ENCODE results near the gene CUL4B.

DNA sequence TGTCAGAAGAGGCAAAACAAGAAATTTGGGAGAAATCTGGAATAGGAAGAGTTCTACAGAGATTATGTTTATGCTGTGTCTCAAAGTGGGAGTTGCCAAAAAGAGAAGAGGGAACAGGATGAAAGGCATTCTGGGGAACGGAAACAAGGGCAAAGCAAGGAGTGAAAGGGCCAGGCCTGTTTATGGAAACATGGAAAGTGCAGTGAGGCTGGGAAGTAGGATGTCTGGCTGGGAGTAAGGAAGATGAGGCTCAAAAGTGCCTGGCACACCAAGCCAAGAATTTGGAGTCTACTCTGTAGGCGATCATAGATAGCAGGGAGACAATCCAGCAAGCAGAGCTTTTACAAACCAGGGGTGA is 1.8 kb upstream of the CUL4B start:
- TF ChIP-seq CTCF (IDR thresholded peaks at IDR 0.05 in 2 of 3, conservative IDR thresholded peaks at IDR 0.05 in 1 of 3; ENCODE audit: borderline replicate concordance in 1 of 3, insufficient read depth in 1 of 3, low read depth in 2 of 3, low read length in 2 of 3), result no peak
- TF ChIP-seq EZH2phosphoT487 (IDR thresholded peaks at IDR 0.05; ENCODE audit: borderline replicate concordance), result no peak
- TF ChIP-seq SIN3A (IDR thresholded peaks at IDR 0.05; ENCODE audit: low read depth), result no peak
- TF ChIP-seq POLR2AphosphoS5 (IDR thresholded peaks at IDR 0.05; ENCODE audit: low read depth, low read length), result no peak
- TF ChIP-seq, protein P1, sequence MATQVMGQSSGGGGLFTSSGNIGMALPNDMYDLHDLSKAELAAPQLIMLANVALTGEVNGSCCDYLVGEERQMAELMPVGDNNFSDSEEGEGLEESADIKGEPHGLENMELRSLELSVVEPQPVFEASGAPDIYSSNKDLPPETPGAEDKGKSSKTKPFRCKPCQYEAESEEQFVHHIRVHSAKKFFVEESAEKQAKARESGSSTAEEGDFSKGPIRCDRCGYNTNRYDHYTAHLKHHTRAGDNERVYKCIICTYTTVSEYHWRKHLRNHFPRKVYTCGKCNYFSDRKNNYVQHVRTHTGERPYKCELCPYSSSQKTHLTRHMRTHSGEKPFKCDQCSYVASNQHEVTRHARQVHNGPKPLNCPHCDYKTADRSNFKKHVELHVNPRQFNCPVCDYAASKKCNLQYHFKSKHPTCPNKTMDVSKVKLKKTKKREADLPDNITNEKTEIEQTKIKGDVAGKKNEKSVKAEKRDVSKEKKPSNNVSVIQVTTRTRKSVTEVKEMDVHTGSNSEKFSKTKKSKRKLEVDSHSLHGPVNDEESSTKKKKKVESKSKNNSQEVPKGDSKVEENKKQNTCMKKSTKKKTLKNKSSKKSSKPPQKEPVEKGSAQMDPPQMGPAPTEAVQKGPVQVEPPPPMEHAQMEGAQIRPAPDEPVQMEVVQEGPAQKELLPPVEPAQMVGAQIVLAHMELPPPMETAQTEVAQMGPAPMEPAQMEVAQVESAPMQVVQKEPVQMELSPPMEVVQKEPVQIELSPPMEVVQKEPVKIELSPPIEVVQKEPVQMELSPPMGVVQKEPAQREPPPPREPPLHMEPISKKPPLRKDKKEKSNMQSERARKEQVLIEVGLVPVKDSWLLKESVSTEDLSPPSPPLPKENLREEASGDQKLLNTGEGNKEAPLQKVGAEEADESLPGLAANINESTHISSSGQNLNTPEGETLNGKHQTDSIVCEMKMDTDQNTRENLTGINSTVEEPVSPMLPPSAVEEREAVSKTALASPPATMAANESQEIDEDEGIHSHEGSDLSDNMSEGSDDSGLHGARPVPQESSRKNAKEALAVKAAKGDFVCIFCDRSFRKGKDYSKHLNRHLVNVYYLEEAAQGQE (IDR thresholded peaks at IDR 0.05; ENCODE audit: low read depth), result no peak
- TF ChIP-seq, protein P2, sequence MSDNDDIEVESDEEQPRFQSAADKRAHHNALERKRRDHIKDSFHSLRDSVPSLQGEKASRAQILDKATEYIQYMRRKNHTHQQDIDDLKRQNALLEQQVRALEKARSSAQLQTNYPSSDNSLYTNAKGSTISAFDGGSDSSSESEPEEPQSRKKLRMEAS (IDR thresholded peaks at IDR 0.05), result no peak
- no peak for TF ChIP-seq POLR2A (IDR thresholded peaks at IDR 0.05; ENCODE audit: borderline replicate concordance, extremely low read depth, insufficient read depth, insufficient read length)
- TF ChIP-seq EZH2 (IDR thresholded peaks at IDR 0.05), result no peak

All from HCT116 (cell line).